Hippocampal formation (tissue), 2 donors: ENCODE measurements around the gene VPS41.

ENCODE experiments used
- DNase-seq, 2 donors: peaks; one replicate each; lab custom pipeline; 2025; lab: John Stamatoyannopoulos, UW

Gene VPS41

GRCh38 chr7:38728145-38728544, 180.8 kb downstream of the VPS41 start:
- no peak for DNase-seq

GRCh38 chr7:38727184-38727940, 181.6 kb downstream of the VPS41 start:
- DNase-seq: no peak

GRCh38 chr7:38723327-38723726, 185.7 kb downstream of the VPS41 start:
- no peak for DNase-seq

DNA sequence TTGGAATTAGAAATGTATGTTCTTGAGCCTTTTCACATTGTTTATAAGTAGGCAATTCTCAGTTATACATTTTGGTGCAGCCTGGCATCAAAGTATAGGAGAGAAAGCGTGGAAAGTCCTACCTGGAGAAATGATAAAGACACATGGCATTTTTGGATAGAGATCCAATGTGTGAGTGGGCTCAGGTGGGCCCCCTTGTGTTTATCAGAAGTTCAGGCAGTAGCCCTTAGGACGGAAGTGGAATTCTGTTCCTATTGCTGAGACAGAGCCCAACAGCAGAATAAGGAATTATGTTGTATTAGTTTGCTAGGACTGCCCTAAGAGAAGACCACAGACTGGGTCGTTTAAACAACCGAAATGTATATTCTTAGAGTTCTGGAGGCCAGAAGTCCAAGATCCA, 192.6 kb downstream of the VPS41 start:
- DNase-seq: no peak

DNA sequence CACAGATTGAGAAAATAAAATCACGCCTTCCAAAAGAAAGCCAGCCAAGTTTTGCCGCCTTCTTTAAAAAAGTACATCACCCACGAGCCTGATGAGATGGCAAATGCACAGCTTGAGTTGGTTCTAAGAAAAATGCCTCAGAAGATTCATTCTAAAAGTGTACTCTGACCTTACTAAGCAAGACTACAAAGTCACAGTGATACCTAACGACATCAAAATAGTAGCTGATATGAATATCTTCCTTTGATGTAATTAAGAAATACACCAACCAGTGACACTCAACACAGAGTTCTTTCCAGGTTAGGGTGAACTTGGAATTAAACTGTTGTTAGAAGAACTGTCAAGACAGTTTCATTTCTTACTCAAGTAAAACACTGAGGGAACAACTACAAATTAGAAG, 199.9 kb downstream of the VPS41 start:
- no peak for DNase-seq

GRCh38 chr7:38704751-38705150, 204.2 kb downstream of the VPS41 start:
- DNase-seq: no peak

DNA sequence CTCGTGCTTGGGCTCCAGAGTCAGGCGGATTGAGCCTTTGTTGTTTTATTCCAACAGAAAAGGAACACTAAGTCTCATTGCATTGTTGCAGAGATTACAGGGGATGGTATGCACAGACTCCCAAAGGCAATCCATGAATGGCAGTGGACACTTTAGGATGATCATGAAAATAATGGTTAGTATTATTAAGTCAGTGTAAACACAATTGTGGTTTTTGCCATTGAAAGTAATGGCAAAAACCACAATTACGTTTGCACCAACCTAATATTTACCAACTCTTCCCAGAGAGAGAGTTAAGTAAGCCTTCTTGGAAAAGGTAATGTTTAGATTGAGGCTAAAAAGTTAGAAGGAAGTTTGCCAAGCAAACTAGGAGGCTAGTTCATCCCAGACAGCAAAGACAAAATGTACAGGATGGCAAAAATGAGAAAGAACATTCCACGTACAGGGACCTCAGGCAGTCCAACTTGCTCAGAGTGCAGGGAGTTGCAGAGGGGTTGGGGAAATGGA, 204.9 kb downstream of the VPS41 start:
- DNase-seq: no peak

- DNase-seq: no peak
Observed at GRCh38 chr7:38703093-38703492, 205.9 kb downstream of the VPS41 start.

GRCh38 chr7:38702002-38702535, 206.9 kb downstream of the VPS41 start:
- DNase-seq: no peak

GRCh38 chr7:38700116-38700515, 208.9 kb downstream of the VPS41 start:
- DNase-seq: no peak

- no peak for DNase-seq
Observed at GRCh38 chr7:38699471-38699870, 209.5 kb downstream of the VPS41 start.

GRCh38 chr7:38694326-38694725, 214.7 kb downstream of the VPS41 start:
- DNase-seq: no peak

- DNase-seq: no peak
Observed at GRCh38 chr7:38686888-38687287, 222.1 kb downstream of the VPS41 start.

DNA sequence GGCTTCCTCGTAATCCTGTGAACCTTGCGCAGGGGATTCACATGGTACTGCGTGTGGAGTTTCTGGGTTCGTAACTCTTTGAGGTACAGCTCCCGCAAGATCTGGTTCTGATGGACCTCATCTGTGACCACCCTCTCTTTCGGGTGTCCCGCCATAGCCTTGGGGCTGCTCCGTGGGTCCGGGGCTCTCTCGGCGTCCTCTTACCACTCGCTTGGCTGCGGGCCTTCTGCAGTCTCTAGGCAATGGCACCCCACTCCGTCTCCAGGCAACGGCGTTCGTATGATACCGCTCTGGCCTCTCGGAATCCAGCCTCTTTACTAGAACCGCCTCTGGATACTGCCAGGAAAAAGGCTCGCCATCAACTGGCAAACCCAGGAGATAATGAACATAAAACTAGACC, 223.1 kb downstream of the VPS41 start:
- DNase-seq: no peak

DNA sequence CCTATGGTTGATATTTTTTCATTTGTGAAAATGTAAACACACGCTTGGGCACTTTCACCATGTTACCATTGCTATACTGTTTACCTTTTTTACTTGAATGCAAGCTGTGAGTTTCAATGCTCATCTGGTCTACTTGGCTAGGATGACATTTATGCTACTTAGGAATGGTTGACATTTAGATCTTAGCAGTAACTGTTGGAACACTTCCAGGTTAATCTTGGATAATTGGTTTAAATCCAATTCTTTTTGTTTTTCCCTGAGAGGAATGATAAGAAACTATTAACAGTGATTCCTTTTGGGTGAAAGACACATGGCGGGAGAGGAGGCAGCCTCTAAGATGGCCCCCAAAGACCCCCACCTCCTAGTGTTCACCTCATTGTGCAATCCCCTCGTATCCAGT, 226.4 kb downstream of the VPS41 start:
- DNase-seq: no peak

DNA sequence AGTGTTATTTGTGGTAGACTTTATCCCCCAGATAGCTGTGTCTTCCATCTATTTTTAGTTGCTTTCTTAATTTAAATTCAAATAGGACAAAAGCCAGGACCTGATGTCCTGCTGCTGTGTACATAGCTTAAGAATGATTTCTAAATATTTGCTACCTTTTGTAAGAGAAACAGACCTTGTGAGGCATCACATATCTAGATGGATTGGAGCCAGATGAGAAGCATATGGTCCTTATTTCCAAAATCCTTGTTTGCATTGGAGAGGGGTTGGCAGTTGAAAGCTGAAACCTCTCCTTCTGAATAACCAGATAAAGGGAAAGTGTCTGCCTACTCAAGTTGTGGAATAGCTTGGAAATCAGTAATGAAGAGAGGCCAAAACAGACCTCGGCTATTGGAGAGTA, 227.1 kb downstream of the VPS41 start:
- no peak for DNase-seq

DNA sequence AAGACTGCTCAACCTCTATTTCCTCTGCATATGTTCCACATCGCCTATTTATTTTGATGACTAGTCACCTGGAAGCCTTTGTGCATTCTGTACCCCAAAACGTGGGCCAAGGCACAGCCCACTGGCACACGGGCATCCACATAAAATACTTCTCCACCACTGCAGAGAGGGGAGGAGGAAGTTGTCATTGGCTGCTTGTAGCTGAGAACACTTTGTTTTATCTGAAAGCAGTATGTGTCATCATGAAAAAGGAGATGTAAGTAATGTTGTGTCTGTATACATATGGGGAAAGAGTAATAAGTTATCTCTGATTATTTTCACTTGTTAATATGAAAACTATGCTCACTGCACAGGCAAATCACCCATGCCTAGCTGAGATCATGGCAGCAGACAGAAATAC, 229.6 kb downstream of the VPS41 start:
- no peak for DNase-seq

GRCh38 chr7:38678698-38679054, 230.3 kb downstream of the VPS41 start:
- DNase-seq: no peak

GRCh38 chr7:38677981-38678697, 230.9 kb downstream of the VPS41 start:
- no peak for DNase-seq

DNA sequence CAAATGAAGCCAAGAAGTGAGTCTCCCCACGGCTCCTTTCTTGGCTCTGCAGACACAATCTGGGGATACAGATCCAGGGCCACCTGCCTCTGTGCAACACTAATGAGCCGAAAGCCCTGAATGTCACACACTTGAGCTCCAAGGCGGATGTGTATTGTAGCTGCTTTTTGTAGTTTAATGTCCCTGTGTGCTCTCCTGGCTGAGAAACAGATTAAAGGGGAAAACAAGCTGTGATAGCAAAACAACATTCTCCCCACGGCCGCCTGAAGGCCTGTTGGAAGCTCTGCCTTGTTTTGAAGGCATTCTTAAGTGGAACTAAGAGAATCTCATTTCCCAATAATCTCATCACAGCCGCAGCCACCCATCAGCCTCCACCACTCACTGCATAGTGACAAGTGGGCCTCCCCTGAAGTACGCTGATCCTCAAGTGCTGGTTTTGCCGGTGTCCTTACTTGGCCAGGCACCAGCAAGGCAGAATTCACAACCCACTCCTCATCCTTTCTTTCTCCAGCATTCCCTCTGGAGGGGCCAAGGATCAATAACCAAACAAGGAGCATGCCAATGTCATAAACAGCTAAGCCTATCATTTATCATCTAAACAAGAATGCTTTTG, 233.4 kb downstream of the VPS41 start:
- no peak for DNase-seq

- DNase-seq: no peak
Observed at GRCh38 chr7:38674513-38674912, 234.5 kb downstream of the VPS41 start.

- no peak for DNase-seq
Observed at GRCh38 chr7:38673795-38674194, 235.2 kb downstream of the VPS41 start.
